Stimulated activated CD4-positive, alpha-beta T cell treated with anti-CD3 and anti-CD28 coated beads, TNF-alpha, amount 100 ng/mL, for 1 hour (primary cell): Measurements from ENCODE around the gene MRTO4.

Source experiments
- DNase-seq, 3 donors: peaks; one replicate each; pipeline ENCODE4 v3.0.0-alpha.2; 2020; ENCODE audit warnings: low read depth in 3 of 3, low spot score in 1 of 3

MRTO4 gene

GRCh38 chr1:19308509-19308907, 56.9 kb downstream of the MRTO4 start:
- no peak for DNase-seq

- DNase-seq: no peak
Measured at GRCh38 chr1:19309123-19309813, 57.7 kb downstream of the MRTO4 start.
